HG03045 (cell line): ENCODE results near the gene REEP2.

ENCODE experiments used
- ATAC-seq: cut with Tn5 transposase; IDR thresholded peaks from one replicate; pipeline ENCODE4 v1.9.1; 2021; ENCODE audit warnings: mild to moderate bottlenecking, moderate library complexity; ENCODE audit not compliant: unreplicated experiment

REEP2 gene

DNA sequence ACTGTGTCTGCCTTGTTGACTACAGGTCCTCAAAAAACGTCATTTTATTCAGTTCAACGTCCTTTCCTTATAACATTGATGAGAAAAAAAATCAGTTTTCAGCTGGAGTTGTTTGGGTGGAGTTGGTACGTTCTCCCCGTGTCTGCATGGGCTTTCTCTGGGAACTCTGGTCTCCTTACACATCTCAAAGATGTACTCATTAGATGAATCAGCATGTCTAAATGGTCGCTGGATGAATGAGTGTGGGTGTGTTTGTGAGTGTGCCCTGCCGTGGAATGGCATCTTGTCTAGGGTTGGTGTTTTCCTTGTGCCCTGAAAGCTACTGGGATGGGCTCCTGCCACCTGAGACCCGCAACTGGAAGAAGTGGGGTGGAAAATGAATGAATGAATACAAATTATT lies 56.5 kb downstream of the REEP2 start:
- no peak for ATAC-seq
